GM18511 (cell line): ENCODE data around the gene RBM4B.
A peak's percentile ranks its signal among the peaks of the same experiment; 100 is the strongest.

Experiments
- ATAC-seq: cut with Tn5 transposase; IDR thresholded peaks from one replicate; pipeline ENCODE4 v1.9.1; 2021; ENCODE audit warnings: mild to moderate bottlenecking, moderate library complexity; ENCODE audit not compliant: unreplicated experiment

Gene RBM4B

DNA sequence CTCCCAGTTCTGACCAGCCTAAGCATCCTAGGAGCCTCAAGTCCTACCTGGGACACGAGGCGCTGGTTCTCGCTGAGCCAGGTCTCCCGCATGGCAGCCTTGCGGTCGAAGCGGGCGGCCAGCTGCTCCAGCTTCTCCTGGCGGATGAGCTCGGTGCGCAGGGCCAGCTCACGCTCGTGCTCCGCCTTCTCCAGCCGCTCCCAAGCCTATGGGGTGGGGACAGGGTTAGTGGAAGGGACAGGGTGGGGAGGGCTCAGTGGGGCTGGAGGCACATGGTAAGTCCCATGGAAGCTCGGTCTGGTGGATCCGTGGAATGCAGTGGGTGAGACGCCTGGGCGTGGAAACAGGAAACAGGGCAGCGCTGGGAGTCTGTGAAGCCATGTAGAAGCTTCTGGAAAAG, 30.4 kb upstream of the RBM4B start:
- ATAC-seq, result no peak

DNA sequence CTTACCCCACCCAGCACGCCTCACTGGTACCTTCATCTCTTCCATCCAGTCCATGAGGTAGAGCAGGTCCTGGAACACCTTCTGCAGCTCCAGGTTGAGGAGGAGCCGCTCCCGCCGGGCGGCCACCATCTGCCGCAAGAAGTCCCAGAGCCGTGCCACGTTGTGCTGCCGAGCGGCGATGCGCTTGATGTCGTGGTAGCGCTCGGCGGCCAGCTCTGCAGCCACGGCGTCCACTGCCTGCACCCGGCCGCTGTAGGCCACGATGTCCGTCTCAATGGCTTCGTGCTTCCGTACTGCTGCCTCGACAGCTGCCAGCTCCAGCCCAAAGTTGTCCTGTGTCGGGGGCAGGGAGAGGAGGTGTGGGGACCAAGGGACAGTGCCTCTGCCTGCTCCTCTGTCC, 29.8 kb upstream of the RBM4B start:
- ATAC-seq, result no peak

DNA sequence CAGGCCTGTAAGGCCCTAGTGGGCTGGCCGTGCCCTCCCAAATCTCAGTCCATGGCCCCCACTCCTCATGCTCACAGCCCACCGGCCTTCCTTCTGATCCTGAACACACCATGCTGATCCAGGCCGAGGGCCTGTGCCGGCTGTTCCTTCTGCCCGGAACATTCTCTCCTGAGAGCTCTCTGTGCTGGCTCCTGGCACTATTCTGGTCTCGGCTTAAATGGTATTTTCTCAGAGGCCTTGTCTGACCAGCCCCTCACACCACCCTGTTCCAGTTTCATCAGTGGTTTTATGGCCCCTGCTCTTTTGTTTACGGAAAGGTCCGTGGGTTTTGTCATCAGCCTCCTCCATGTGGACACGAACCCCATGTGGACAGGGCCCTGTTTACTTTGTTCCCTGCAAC, 29.3 kb upstream of the RBM4B start:
- ATAC-seq, result no peak

- ATAC-seq, result no peak
Measured at GRCh38 chr11:66705587-66706335, 28.1 kb upstream of the RBM4B start.

DNA sequence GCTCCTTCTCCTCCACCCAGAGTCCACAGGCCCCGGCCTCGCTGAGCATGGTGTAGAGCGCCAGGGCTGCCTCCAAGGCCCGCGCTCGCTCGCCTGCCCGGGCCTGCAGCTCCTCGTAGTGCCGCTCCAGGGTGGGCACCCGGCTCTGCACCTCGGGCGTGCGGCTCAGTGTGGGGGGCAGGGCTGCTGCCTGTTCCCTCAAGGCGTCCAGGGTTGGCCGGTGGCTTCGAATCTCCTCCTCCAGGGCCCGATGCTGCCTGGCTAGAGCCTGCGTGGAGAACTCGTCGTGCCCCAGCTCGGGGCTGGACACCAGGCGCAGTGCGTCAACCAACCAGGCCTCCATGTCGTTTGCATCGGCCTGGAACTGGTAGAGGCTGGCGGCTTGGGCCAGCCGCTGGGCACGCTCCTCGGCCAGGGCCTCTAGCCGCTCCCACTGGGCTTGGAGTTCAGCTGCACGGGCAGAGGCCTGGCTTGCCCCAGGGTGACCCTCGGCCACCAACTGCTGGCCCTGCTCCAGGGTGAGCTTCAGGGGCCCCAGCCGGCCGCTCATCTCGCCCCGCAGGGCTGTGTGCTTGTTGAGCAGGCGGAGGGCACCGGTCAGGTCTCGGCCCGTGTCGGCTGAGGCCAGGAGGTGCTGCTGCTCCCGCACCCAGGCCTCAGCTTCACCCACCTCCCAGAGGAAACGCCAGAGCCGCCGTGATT, 27.1 kb upstream of the RBM4B start:
- no peak for ATAC-seq

- no peak for ATAC-seq
Measured at GRCh38 chr11:66701432-66702240, 23.9 kb upstream of the RBM4B start.

DNA sequence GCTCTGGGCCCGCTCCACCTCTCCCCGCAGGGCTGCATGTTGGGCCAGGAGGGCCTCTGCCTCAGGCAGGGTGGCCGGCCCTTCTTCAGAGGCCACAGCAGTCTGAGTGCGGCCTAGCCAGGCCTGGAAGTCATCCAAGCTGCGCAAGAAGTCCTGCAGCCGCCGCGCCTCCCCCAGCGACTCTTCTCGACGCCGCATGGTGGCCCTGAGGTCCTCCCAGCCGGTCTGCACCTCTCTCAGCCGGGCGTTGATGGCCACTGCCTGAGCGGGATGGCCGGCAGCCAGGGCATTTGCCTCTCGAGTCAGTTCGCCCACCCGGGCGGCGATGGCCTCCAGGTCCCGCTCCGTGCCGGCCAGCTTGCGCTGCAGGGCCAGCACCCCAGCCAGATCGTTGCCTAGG, 23.1 kb upstream of the RBM4B start:
- no peak for ATAC-seq

- ATAC-seq, result no peak
Measured at GRCh38 chr11:66700337-66700736, 22.6 kb upstream of the RBM4B start.

DNA sequence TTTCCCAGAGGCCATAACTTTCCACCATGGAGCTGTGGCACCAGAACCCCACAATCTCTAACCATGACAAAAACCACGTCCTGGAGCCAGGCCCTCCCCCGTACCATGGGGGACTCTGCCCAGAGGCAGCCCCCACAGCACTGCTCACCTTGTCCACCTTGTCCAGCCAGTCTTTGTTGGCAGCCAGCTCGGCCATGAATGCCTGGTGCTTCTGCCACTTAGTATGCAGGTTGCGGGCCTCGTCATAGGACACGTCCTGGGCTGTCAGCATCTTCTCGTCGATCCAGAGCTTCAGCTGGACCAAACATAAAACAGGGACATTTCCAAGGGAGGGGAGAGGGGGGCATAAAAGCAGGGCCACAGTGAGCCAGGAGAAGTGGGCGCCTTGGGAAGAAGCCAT, 20.8 kb upstream of the RBM4B start:
- ATAC-seq, result no peak

- ATAC-seq, result no peak
Measured at GRCh38 chr11:66697988-66698387, 20.3 kb upstream of the RBM4B start.

DNA sequence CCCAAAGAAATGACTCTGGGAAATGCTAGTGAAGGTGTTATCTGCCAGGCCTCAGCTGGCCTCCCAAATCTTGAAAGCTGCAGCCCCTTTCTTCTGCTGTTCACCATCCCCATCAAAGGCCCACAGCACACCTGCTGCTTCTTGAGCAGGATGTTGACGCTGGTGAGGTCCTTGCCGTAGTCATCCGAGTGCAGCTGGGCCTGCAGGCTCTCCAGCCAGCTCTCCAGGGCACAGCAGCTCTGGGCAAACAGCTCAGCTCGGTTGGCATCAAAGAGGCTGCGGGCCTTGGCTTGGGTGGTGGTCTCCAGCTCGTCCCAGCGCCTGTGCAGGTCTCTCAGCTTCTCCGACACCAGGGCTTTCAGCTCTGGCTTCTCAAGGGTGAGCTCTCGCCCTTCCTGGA, 18.5 kb upstream of the RBM4B start:
- ATAC-seq, result no peak

- peak; percentile 43 for ATAC-seq
Measured at GRCh38 chr11:66694732-66695207, 17.1 kb upstream of the RBM4B start.

GRCh38 chr11:66694056-66694410, 16.3 kb upstream of the RBM4B start:
- ATAC-seq, result no peak

DNA sequence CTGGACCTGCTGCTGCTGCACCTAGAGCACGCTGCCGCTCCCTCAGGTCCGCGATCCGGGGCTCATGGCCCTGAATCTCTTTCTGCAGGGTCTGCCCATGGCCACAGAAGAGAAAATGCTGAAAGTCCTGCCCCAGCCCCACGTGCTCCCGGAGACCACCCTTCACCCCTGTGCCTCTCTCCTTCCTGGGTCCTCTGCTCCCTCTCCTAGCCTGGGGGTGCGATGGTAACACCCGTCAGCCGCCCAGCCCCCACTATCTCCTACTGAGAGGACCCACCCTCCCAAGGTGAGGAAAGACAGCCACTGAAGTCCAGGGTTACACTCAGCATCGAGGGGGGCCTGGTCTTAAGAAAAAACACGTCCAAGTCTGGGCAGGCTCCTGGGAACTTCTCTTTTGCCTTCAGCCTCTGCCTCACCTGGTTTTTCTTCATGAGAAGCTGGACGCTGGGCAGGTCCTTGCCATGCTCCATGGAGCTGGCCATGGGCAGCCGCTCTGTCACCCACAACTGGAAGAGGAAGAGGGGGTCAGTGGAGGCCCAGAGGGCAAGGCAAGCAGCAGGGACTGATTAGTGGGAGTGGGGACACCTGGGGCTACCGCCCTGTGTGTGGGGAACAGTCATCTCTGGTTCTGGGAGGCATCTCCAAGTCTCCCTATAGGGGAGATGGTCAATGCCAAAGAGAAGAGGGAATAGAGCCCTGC, 15.8 kb upstream of the RBM4B start:
- no peak for ATAC-seq

DNA sequence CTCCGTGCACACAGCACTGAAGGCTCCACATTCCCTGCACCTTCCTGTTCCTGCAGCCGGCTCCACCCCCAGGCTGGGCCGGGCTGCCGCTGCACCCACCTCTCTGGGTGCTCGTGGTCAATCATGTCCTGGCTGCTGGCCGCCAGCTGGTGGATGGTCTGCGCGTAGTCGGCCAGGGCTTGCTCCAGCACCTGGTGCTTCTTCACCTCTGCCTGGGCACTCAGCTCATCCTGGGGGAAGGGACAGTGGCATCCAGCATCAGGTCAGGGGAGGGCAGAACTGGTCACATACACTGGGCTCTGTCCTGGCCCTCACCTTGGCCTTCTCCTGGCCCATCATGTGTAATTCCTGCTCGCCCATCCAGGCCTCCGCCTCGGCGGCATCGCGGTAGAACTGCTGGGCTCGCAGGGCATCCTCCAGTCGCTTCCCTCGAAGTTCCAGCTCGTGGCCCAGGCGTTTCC, 15.2 kb upstream of the RBM4B start:
- ATAC-seq, result no peak

GRCh38 chr11:66692446-66692845, 14.8 kb upstream of the RBM4B start:
- ATAC-seq, result no peak

GRCh38 chr11:66691311-66691980, 13.8 kb upstream of the RBM4B start:
- ATAC-seq, result no peak

GRCh38 chr11:66689661-66690590, 12.2 kb upstream of the RBM4B start:
- ATAC-seq, result no peak
